Measurements from ENCODE around the gene IDNK. TPM values are rescaled to one million over a fixed set of nuclear protein-coding genes. Genes with fewer than 3 reads are reported as not detected.

Gene IDNK
- total and polyA plus RNA-seq, 2 of the 8 experiments (the other 6 are each of a cell fraction or from before 2014, with no cell fraction given): 0.29 to 0.48 TPM

DNA sequence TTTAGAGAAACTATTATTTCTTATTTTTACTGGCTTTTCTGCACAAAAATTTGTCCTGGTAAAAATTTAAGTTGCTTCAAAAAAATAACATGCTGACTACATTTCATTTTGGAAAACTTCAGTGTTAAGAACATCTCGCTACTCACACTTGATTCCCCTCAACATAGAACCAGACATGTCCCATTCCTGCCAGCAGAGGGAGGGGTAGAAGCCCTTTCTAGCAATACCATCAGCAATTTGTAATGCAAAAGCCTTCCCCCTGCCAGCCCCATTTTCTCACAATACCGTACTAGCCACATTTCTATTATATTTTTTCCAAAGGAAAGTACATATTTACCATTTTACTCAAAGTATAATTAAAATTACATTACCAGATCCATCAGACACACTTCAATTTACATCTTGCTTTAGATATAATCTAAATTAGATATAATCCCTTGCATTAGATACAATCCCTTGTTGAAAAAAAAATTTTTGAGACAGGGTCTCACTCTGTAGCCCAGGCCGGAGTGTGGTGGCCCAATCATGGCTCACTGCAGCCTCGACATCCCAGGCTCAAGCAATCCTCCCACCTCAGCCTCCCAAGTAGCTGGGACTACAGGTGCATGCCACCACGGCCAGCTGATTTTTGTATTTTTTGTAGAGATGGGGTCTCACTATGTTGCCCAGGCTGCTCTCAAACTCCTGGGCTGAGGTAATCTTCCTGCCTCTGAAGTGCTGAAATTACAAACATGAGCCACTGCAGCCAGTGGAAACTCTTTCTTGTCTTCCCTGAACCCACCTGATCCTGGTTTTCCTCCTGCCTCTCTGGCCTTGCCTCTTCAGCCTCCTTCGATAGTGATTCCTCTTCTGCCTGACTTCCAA is 39.6 kb upstream of the IDNK start (continued):
- TF ChIP-seq SAP30 (IDR thresholded peaks at IDR 0.05; ENCODE audit: insufficient read depth, insufficient replicate concordance, low read length): no peak

Data from H1 (cell line).